ENCODE data around the gene OXNAD1. TPM values are rescaled to one million over a fixed set of nuclear protein-coding genes. Genes with fewer than 3 reads are reported as not detected.

Gene OXNAD1
- total and polyA plus RNA-seq, 9 donors, result 4.0 to 16.3 (median 11.5) TPM

DNA sequence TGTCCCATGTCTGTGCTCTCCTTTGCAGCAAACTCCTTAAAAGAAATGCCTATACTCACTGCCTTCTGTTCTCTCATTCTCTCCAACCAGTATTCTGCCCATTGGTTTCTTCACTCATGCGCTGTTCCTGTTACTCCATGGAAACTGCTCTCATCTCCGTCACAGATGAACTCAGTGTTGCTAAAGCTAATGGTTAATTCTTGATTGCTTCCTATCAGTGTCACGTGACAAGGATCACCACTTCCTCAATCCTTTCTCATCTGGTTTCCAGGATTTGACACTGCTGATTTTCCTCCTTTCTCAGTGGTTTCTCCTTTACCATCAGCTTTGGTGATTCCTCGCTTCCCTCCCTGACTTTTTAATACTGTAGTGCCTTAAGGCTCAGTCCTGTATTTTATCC is 2.8 kb upstream of the OXNAD1 start:
- H3K36me3 ChIP-seq, result no peaks in the 10 kb centered on the region
- H3K4me1 ChIP-seq (ENCODE audit: insufficient read depth), result peaks cover 2% of the 10 kb centered on the region
- no peak for TF ChIP-seq POLR2A (IDR thresholded peaks at IDR 0.05)
- no peak for TF ChIP-seq EP300 (IDR thresholded peaks at IDR 0.05)
- TF ChIP-seq, protein P1, sequence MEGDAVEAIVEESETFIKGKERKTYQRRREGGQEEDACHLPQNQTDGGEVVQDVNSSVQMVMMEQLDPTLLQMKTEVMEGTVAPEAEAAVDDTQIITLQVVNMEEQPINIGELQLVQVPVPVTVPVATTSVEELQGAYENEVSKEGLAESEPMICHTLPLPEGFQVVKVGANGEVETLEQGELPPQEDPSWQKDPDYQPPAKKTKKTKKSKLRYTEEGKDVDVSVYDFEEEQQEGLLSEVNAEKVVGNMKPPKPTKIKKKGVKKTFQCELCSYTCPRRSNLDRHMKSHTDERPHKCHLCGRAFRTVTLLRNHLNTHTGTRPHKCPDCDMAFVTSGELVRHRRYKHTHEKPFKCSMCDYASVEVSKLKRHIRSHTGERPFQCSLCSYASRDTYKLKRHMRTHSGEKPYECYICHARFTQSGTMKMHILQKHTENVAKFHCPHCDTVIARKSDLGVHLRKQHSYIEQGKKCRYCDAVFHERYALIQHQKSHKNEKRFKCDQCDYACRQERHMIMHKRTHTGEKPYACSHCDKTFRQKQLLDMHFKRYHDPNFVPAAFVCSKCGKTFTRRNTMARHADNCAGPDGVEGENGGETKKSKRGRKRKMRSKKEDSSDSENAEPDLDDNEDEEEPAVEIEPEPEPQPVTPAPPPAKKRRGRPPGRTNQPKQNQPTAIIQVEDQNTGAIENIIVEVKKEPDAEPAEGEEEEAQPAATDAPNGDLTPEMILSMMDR (IDR thresholded peaks at IDR 0.05), result no peak
- 81 to 87% (median 81%) methylated on average over 4 of the region's 4 CpGs for WGBS, 3 donors
- no peaks in the 10 kb centered on the region for H3K27me3 ChIP-seq
- no peak overlapping the region for H3K27ac ChIP-seq
- intact Hi-C loops (cut with DNase I), result no loop called here
- H3K9me3 ChIP-seq, result no peaks in the 10 kb centered on the region
- DNase-seq, result no peak
- no peak overlapping the region for H3K4me3 ChIP-seq

GRCh38 chr3:16264174-16264707 is 771 bp upstream of the OXNAD1 start:
- Histone ChIP-seq H3K27me3 (no peaks in the 10 kb centered on the region), H3K36me3 (no peaks in the 10 kb centered on the region), H3K4me3 (peak overlapping the region; percentile 73), H3K9me3 (no peaks in the 10 kb centered on the region), H3K4me1 (ENCODE audit: insufficient read depth) (peaks cover 3% of the 10 kb centered on the region), H3K27ac (no peak overlapping the region)
- intact Hi-C loops (cut with DNase I), result no loop called here
- 1% methylated on average over 21 of the region's 21 CpGs for WGBS, 3 donors
- no peak for DNase-seq
- TF ChIP-seq POLR2A (IDR thresholded peaks at IDR 0.05) (no peak), EP300 (IDR thresholded peaks at IDR 0.05) (no peak)
- TF ChIP-seq, protein P1 (IDR thresholded peaks at IDR 0.05), result no peak

DNA sequence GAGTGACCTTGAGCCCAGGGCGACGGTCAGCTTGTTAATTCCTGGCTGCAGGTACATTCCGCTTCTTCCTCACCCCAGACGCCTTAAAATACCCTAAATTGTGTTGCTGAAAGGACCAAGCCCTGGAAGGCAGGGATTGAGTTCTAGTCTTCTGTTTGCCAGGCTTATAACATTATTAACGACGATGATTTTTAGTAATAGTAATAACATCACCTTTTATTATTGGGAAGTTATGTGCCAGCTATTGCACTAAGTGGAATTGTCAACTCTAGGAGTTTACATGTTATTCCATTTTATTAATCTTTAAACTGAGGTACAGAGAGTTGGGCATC is 409 bp downstream of the OXNAD1 start:
- no peak for DNase-seq
- Histone ChIP-seq H3K36me3 (no peaks in the 10 kb centered on the region), H3K27me3 (no peaks in the 10 kb centered on the region), H3K9me3 (no peaks in the 10 kb centered on the region), H3K4me1 (ENCODE audit: insufficient read depth) (peaks cover 3% of the 10 kb centered on the region), H3K27ac (peak overlapping the region; percentile 59 to 78), H3K4me3 (peak overlapping the region; percentile 73)
- 0 to 1% (median 0%) methylated on average over 6 of the region's 6 CpGs for WGBS, 3 donors
- intact Hi-C loops (cut with DNase I), result loop anchor here in 2 of 4 donors (5.0 kb wide), 2 partner anchors 252 to 1477 kb away; partner anchors contain the start of gene TBC1D5 (in 1 of the 2)
- no peak for TF ChIP-seq POLR2A (IDR thresholded peaks at IDR 0.05)
- TF ChIP-seq, protein P1 (IDR thresholded peaks at IDR 0.05), result no peak
- TF ChIP-seq EP300 (IDR thresholded peaks at IDR 0.05), result no peak

DNA sequence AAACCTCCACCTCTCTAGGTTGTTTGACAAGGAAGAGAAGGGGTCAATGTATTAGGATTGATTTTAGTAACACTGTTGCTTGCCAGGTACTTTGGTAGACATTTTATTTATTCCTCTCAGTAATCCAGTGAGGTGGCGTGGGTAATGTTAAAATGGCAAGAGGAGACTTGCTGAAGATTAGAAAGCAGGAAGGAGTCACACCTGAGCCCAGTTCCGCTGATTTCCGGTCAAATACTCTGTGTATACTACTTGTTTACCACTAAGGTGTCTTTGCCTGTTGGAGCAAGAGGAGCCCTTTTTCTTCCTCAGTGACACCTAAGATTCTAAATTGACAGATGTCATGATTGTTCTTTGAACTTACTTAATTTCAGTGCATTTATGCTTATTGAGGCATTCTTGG is 1.7 kb downstream of the OXNAD1 start:
- no peaks in the 10 kb centered on the region for H3K27me3 ChIP-seq
- intact Hi-C loops (cut with DNase I), result loop anchor here in 2 of 4 donors (5.0 kb wide), 2 partner anchors 251 to 1476 kb away; partner anchors contain the start of gene TBC1D5 (in 1 of the 2)
- H3K4me3 ChIP-seq, result no peak overlapping the region
- H3K4me1 ChIP-seq (ENCODE audit: insufficient read depth), result peaks cover 3% of the 10 kb centered on the region
- no peak for TF ChIP-seq POLR2A (IDR thresholded peaks at IDR 0.05)
- TF ChIP-seq, protein P1 (IDR thresholded peaks at IDR 0.05), result no peak
- no peak for TF ChIP-seq EP300 (IDR thresholded peaks at IDR 0.05)
- 85 to 91% (median 85%) methylated on average over 3 of the region's 3 CpGs for WGBS, 3 donors
- H3K36me3 ChIP-seq, result no peaks in the 10 kb centered on the region
- no peaks in the 10 kb centered on the region for H3K9me3 ChIP-seq
- no peak for DNase-seq
- no peak overlapping the region for H3K27ac ChIP-seq
